UCSD-AML1 (cell line): ENCODE data around the gene KCNK5.
A peak's percentile ranks its signal among the peaks of the same experiment; 100 is the strongest.

Experiments used
- DNase-seq: peaks from one replicate; lab custom pipeline; 2025; ENCODE audit not compliant: unreplicated experiment; lab: John Stamatoyannopoulos, UW

KCNK5 gene

GRCh38 chr6:39240155-39240757, 11.0 kb upstream of the KCNK5 start:
- no peak for DNase-seq

GRCh38 chr6:39239527-39240154, 10.4 kb upstream of the KCNK5 start:
- no peak for DNase-seq

- no peak for DNase-seq
Observed at GRCh38 chr6:39236742-39237141, 7.5 kb upstream of the KCNK5 start.

GRCh38 chr6:39233333-39233732, 4.1 kb upstream of the KCNK5 start:
- no peak for DNase-seq

GRCh38 chr6:39231521-39232243, 2.4 kb upstream of the KCNK5 start:
- DNase-seq: no peak

- DNase-seq: no peak
Observed at GRCh38 chr6:39230654-39231035, 1.4 kb upstream of the KCNK5 start.

GRCh38 chr6:39228111-39228971, 934 bp downstream of the KCNK5 start:
- no peak for DNase-seq

- no peak for DNase-seq
Observed at GRCh38 chr6:39227476-39227875, 1.8 kb downstream of the KCNK5 start.

- DNase-seq: no peak
Observed at GRCh38 chr6:39226639-39227329, 2.5 kb downstream of the KCNK5 start.

GRCh38 chr6:39225946-39226437, 3.3 kb downstream of the KCNK5 start:
- DNase-seq: peak; percentile 60

- no peak for DNase-seq
Observed at GRCh38 chr6:39225543-39225942, 3.7 kb downstream of the KCNK5 start.

GRCh38 chr6:39224523-39225182, 4.6 kb downstream of the KCNK5 start:
- DNase-seq: no peak

- no peak for DNase-seq
Observed at GRCh38 chr6:39224011-39224410, 5.3 kb downstream of the KCNK5 start.

GRCh38 chr6:39223555-39223954, 5.7 kb downstream of the KCNK5 start:
- no peak for DNase-seq

- DNase-seq: no peak
Observed at GRCh38 chr6:39223061-39223460, 6.2 kb downstream of the KCNK5 start.

- DNase-seq: no peak
Observed at GRCh38 chr6:39221779-39222641, 7.3 kb downstream of the KCNK5 start.

- DNase-seq: no peak
Observed at GRCh38 chr6:39221115-39221514, 8.2 kb downstream of the KCNK5 start.

- no peak for DNase-seq
Observed at GRCh38 chr6:39218868-39219567, 10.3 kb downstream of the KCNK5 start.
